GM18505 (cell line): ENCODE measurements around the gene TUBB4A.
A peak's percentile ranks its signal among the peaks of the same experiment; 100 is the strongest.

ENCODE experiments used
- ATAC-seq: cut with Tn5 transposase; IDR thresholded peaks from one replicate; pipeline ENCODE4 v1.9.1; 2021; ENCODE audit not compliant: unreplicated experiment
- POLR2A ChIP-seq: IDR thresholded peaks from 4 replicates; pipeline ENCODE4 v1.6.1; 2011; ENCODE audit warnings: borderline replicate concordance; ENCODE audit not compliant: insufficient read depth, insufficient read length; ENCODE audit errors: extremely low read depth

TUBB4A gene

DNA sequence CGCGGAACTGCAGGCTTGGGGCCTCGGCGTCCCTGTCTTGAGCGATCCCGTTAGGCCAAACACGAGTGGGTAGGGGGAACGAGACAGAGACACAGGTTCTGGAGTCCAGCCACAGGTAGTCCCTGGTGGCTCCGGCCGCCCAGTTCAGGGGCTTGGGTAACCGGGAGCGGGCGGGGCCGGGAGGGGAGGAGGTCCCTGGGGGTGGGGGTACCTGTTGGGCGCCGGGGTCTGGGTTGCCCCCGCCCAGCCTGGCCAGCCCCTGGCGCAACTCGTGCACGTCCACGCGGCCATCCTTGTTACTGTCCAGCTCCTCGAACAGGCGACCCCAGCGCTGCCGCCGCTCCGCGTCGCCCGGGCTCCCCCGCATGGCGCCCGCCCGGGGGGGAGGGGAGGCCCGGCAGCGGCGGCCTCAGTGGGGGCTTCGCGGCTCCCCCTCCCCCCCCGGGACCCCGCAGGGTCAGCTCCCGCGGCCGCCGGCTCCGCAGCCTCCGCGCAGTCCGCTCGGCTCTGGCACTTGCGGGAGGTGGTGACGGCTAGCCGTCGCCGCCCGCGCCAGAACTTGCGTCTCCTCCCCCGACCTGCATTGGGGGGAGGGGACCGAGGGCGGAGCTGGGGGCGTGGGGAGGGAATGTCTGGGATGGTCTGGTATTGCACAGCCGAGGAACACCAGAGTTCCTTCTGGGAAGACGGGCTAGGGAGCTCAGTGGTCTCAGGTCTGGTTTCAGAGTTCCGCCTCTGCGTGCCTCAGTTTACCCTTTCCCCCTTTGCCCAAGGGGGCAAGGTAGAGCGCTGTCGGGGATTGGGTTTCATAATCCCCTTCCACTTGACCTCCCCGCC is 42.6 kb downstream of the TUBB4A start, which contains the start of gene SLC25A23:
Gene SLC25A23, minus strand, starts transcription at position 531 of the 837 bp plus-strand sequence. Its CDS starts 164 bp downstream, at position 367.
- ATAC-seq, result peak; percentile 33

DNA sequence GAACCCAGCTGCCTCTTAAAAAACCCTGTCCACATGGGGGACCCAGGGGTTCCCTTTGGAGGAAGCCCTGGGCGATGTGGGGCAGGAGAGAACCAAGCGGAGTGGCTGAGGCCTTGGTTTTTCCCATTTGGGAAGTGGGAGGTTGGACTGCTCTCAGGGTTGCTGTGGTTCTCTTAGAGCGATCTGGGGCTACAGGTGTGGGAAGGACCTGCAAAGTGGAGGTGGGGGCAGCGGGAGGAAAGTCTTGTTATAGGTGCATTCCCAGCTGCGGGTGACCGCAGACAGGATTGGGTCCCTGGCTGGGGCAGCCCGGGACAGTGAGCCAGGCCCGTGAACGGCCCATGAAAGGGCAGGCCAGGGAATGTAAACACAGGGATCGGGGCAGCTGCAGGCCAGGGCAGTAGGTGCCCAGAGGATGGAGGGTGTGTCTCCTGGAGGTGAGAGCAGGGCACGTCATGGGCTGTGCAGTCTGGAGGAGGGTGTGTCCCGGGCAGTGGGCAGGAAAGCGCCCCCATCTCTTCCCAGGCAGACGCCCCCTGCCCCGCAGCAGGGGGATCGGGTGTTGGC is 43.3 kb downstream of the TUBB4A start:
- no peak for ATAC-seq
- no peak for TF ChIP-seq POLR2A

More for the DNA sequence above, 42.6 kb downstream of the TUBB4A start, which contains the start of gene SLC25A23:
- TF ChIP-seq POLR2A, result peak; percentile 44

DNA sequence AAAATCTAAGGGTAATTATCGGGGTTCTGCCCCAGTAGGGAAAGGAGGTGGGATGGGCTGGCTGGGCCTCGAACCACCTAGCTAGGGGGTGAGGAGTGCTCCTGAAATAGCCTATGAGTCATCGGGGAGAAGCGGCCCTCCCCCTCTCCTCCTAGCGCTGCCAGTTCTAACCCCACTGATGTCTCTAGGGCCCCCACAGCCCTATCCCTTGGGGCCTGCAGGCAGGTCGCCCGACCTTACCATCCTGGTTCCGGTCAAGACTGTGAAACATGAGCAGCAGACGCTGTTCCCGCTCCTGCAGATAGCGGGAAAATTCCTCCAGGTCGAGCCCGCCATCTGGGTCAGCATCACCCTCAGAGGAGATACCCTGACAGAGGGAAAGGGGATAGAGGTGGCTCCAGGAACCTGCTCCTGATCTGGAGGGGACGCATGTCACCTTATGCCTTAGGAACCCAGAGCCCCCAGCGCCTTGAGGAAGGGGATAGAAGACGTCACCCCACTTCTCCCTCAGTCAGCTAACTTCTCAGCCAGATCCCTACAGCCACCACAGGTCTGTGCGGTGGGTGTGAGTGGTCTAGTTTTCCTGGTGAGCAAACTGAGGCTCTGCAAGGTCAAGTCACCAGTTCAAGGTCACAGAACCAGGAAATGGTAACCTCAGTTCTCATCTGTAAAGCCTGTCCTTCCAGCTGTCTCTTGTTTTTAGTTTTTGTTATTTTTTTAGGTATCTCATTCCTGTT is 44.0 kb downstream of the TUBB4A start:
- no peak for ATAC-seq
- TF ChIP-seq POLR2A, result no peak

GRCh38 chr19:6455924-6456323 is 46.2 kb downstream of the TUBB4A start:
- ATAC-seq, result no peak
- no peak for TF ChIP-seq POLR2A

- TF ChIP-seq POLR2A, result no peak
- no peak for ATAC-seq
These were observed 48.1 kb downstream of the TUBB4A start for GRCh38 chr19:6453951-6454565.

GRCh38 chr19:6452899-6453298 is 49.2 kb downstream of the TUBB4A start:
- no peak for TF ChIP-seq POLR2A
- no peak for ATAC-seq

GRCh38 chr19:6452223-6452614 is 49.9 kb downstream of the TUBB4A start:
- TF ChIP-seq POLR2A, result no peak
- ATAC-seq, result no peak

DNA sequence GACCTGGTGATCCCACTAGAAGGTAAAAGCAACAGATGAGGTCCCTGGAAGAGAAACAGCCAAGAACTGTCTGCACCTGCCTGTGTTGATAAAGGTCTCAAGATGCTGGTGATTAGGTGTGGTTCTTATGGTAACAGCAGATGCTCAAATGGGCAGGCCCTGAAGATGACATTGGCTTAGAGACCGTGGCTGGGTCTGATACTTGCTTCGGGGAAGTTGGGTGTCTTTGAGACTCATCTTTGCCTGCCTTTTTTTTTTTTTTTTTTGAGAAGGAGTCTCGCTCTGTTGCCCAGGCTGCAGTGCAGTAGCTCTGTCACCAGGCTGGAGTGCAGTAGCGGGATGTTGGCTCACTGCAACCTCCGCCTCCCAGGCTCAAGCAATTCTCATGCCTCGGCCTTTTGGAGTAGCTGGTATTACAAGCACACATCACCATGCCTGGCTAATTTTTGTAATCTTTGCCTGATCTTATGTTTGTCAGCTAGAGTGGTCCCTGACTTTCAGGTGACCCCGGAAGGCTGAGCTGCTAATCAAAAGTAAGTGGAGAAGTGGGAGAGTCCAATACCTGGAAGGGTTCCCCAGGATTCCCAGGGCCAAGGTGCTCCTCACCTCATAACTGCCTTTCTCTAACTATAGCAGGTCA is 50.4 kb downstream of the TUBB4A start:
- no peak for TF ChIP-seq POLR2A
- ATAC-seq, result no peak

- TF ChIP-seq POLR2A, result no peak
- ATAC-seq, result no peak
These were observed 51.9 kb downstream of the TUBB4A start for GRCh38 chr19:6450166-6450565.

DNA sequence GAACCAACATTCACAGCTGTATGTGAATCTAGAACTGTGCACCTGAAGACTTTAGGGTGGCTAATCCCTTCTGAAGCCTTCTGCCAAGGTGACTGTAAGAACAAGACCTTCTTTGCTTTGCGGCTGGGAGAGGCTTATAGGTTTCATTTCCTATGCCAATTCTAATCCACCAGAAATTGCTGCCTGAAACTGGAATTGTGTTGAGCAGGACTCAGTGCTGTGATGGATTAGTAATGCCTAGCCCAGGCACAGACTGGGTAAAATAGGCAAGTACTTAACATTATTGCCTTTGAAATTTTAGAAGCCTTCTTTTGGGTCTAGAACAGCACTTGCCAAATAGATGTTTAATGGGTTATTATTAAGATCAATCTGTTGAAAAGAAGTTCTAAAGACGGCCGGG is 54.1 kb downstream of the TUBB4A start:
- no peak for ATAC-seq
- no peak for TF ChIP-seq POLR2A

GRCh38 chr19:6446452-6446851 is 55.7 kb downstream of the TUBB4A start:
- no peak for TF ChIP-seq POLR2A
- ATAC-seq, result no peak
